NB4 (cell line): ENCODE data around the gene HIF1A.
A peak's percentile ranks its signal among the peaks of the same experiment; 100 is the strongest.

Experiments
- DNase-seq: peaks from one replicate; pipeline ENCODE4 v3.0.0; 2010; ENCODE audit warnings: low read depth
- H3K4me3 ChIP-seq: one replicate; pipeline ENCODE4 v1.5.1; 2011; ENCODE audit warnings: mild to moderate bottlenecking, low read depth, low read length, moderate library complexity
- MYC ChIP-seq: IDR thresholded peaks from 2 replicates; pipeline ENCODE4 v1.6.1; 2011; ENCODE audit warnings: low read depth, low read length
- POLR2A ChIP-seq: IDR thresholded peaks from 2 replicates; pipeline ENCODE4 v1.6.1; 2011; ENCODE audit warnings: mild to moderate bottlenecking; ENCODE audit not compliant: insufficient read length; ENCODE audit errors: extremely low read depth
- TF ChIP-seq, protein P1 (sequence below): IDR thresholded peaks from 2 replicates; pipeline ENCODE4 v1.6.1; 2011; ENCODE audit warnings: low read depth, low read length
- TF ChIP-seq, protein P2 (sequence below): IDR thresholded peaks from one replicate; pipeline ENCODE4 v1.5.1; 2012; ENCODE audit warnings: low read depth, low read length

Gene HIF1A

DNA sequence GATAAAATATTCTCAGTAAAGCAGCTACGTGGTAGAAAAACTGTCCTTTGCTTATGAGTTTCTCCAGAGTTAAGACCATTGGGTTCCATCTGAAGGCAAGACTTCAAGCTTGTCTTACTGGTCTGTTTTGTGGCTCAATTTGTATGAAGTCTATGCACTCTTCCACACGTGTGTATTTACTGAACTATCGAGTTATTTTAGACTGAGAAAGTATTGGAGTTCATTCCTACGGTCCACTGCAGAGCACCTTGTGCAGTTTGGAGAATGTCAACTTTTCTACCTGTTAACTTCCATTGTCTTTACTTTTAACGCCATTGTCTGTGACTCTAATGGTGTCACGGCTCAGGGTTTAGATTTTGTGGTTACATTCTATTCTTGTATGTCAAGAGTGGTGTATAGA, 3.7 kb downstream of the HIF1A start:
- peak overlapping the region; percentile 84 for H3K4me3 ChIP-seq
- no peak for DNase-seq
- TF ChIP-seq, protein P1, sequence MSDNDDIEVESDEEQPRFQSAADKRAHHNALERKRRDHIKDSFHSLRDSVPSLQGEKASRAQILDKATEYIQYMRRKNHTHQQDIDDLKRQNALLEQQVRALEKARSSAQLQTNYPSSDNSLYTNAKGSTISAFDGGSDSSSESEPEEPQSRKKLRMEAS = no peak
- TF ChIP-seq, protein P2, sequence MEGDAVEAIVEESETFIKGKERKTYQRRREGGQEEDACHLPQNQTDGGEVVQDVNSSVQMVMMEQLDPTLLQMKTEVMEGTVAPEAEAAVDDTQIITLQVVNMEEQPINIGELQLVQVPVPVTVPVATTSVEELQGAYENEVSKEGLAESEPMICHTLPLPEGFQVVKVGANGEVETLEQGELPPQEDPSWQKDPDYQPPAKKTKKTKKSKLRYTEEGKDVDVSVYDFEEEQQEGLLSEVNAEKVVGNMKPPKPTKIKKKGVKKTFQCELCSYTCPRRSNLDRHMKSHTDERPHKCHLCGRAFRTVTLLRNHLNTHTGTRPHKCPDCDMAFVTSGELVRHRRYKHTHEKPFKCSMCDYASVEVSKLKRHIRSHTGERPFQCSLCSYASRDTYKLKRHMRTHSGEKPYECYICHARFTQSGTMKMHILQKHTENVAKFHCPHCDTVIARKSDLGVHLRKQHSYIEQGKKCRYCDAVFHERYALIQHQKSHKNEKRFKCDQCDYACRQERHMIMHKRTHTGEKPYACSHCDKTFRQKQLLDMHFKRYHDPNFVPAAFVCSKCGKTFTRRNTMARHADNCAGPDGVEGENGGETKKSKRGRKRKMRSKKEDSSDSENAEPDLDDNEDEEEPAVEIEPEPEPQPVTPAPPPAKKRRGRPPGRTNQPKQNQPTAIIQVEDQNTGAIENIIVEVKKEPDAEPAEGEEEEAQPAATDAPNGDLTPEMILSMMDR = no peak
- TF ChIP-seq POLR2A (no peak), MYC (no peak)

DNA sequence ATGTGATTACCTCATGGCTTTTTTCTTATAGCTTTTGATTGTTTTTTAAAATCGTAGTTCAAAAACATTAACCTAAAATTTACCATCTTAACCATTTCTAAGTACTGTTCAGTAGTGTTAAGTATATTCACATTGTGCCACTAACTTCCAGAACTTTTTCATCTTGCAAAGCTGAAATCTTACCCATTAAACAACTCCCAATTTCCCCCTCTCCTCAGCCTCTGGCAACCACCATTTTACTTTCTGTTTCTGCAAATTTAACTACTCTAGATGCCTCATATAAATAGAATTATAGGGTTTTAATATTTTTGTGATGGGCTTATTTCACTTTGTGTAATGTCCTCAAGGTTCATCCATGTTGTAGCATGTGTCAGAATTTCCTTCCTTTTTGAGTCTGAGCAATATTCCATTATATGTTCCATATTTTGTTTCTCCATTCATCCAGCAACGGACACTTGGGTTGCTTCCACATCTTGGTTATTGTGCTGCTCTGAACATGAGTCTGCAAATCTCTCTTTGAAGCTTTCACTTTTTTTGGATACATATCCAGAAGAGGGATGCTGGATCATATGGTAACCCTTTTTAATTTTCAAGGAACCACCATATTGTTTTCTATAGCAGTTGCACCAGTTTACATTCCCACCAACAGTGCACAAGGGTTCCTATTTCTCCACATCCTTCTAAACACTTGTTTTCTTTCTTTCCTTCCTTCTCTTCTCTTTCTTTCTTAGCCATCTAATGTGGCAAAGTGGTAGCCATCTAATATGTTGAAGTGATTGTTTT, 5.0 kb downstream of the HIF1A start:
- H3K4me3 ChIP-seq = peak overlapping the region; percentile 6
- TF ChIP-seq, protein P2 = no peak
- TF ChIP-seq MYC (no peak), POLR2A (no peak)
- TF ChIP-seq, protein P1 = no peak
- no peak for DNase-seq

DNA sequence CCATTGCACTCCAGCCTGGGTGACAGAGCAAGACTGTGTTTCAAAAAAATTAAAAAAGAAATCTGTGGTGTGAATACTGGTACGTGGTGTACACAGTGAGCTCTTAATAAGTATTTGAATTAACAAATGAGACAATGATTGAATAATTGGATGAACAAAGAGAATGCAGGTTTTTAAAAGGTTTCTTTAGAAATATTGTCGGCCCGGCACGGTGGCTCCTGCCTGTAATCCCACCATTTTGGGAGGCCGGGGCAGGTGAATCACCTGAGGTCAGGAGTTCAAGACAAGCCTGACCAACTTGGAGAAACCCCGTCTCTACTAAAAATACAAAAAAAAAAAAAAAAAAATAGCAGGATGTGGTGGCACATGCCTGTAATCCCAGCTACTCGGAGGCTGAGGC, 6.6 kb downstream of the HIF1A start:
- no peak for DNase-seq
- no peak overlapping the region for H3K4me3 ChIP-seq
- TF ChIP-seq MYC (no peak), POLR2A (no peak)
- TF ChIP-seq, protein P1 = no peak
- TF ChIP-seq, protein P2 = no peak

DNA sequence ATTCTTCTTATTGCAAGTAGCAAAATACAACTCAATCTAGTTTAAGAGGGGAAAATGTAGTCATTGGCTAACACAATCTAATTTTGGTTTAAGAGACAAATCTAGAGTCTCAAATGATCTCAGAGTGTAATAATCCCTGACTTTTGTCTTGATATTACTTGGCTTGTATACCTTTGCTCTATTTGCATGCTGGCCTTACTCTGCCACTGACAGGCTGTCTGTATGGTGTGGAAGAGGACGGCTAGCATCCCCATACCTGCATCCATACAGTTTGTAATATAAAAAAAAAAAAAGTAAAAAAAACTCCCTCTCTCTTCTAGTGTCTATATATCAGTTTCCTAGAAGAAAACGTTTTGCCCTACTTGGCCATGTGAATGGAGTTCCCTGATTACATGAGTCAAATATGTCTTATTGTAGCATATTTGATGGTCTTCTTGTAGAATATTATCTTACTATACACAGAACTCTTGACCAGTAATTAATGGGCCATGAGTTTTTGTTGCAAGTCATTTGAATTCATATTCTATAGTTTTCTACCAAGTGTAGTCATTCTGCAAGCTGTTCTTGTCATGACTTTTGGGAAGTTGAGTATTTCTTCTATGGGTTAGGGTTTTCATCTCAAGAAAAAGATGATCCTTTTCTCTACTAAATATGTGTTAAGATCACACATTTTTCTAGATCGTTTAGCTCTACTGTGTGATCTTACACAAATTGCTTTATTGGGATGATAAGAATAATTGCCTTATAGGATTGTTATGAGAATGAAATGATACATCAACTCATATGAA, 8.2 kb downstream of the HIF1A start:
- no peak for TF ChIP-seq POLR2A
- TF ChIP-seq, protein P2 = no peak
- TF ChIP-seq MYC = no peak
- TF ChIP-seq, protein P1 = no peak
- H3K4me3 ChIP-seq = no peak overlapping the region
- DNase-seq = no peak

DNA sequence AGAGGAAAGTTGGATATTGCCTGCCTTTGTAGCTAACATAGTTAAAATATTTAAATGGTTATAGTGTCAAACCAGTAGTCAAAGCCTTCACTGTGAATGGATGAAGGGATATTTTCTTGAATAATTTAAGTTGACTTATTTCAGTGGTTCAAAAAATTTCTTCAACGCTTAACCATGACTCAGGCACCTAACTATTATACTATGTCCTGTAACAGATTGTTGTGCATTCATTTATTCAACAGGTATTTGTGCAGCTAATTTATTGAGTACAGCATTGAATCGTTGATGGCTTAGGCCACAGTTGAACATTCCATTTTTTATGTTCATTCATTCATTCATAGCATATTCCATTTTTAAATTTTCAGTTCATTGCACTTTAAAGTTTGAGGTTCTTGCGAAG, 9.2 kb downstream of the HIF1A start:
- TF ChIP-seq MYC (no peak), POLR2A (no peak)
- TF ChIP-seq, protein P2 = no peak
- TF ChIP-seq, protein P1 = no peak
- no peak for DNase-seq
- H3K4me3 ChIP-seq = no peak overlapping the region
